CD4-positive, alpha-beta T cell treated with Interleukin-6 at 100 ng/mL for 8 hours (primary cell): ENCODE measurements around the gene CFAP43.
"Not testable (repeated sequence)": the region's sequence is repeated elsewhere in the genome, so short reads cannot be mapped to it uniquely, and the experiment has no call there.

Source experiments
- DNase-seq: peaks from one replicate; pipeline ENCODE4 v3.0.0-alpha.2; 2020; ENCODE audit warnings: mixed read lengths, low spot score

CFAP43 gene

DNA sequence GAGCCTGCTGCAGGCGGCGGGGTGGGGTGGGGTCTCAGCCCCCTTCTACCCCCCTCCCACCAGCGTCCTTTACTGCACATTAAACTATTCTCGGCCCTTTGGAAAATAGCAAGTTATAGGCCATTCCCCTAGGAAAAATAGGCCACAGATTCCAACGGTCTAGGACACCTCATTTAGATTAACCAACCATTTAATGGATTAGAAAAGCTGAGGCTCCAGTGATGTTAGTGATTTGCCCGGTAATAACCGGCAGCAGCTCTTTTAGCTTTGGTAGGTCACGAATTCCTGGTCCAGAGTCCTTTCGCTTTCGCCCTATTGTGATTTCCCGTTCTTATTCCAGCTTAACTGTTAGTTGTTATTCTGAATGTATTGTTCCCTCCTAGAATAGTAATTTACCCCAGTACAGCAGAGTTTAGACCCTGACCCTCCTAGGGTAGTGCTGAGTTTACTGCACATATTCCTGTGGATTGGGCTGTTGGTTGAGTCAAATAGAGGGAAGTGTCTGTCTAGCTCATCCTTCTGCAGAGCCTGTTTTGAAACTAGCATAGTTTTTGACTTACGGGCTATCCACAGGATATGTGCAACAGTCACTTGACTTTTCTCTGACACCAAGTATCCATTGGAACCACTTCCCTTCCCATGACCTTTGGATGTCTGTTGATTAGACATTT, 23.3 kb upstream of the CFAP43 start:
- DNase-seq, result peak; percentile 14

DNA sequence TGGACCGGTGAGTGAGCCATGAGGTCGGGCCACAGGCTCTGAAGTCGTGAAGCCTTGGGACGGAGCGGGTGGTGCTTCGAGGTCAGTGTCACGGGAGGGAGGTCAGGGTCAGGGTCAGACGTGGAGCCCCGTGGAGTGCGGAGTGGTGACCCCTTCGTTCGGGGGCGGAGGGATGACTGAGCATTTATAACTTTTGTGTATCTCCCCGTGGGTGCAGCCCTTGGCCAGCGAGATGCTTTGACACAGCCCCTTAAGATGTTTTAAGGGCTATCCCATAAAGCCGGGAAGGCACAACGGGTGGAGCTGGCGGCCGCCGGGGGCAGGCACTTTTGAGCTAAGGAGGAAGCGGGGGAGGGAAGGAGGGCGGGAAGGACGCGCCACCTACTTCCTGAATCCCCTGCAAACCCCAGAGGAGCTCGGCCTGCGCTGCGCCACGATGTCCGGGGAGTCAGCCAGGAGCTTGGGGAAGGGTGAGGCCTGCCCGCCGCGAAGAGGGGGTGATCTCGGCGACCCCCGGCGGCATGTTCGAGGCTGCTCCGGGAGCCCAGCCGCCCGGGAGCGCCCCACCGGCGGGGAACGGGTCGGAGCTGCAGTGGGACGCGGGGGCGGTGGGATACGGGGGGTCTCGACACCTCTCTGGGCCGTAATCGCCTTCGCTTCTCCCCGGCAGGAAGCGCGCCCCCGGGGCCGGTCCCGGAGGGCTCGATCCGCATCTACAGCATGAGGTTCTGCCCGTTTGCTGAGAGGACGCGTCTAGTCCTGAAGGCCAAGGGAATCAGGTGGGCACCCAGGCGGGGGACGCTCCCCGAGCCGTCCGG, 22.5 kb upstream of the CFAP43 start, which contains the start of gene GSTO1:
TSS of gene GSTO1 (plus strand) at position 400 of the 818 bp plus-strand sequence. CDS start at position 437, 37 bp downstream.
- peak; percentile 45 for DNase-seq

DNA sequence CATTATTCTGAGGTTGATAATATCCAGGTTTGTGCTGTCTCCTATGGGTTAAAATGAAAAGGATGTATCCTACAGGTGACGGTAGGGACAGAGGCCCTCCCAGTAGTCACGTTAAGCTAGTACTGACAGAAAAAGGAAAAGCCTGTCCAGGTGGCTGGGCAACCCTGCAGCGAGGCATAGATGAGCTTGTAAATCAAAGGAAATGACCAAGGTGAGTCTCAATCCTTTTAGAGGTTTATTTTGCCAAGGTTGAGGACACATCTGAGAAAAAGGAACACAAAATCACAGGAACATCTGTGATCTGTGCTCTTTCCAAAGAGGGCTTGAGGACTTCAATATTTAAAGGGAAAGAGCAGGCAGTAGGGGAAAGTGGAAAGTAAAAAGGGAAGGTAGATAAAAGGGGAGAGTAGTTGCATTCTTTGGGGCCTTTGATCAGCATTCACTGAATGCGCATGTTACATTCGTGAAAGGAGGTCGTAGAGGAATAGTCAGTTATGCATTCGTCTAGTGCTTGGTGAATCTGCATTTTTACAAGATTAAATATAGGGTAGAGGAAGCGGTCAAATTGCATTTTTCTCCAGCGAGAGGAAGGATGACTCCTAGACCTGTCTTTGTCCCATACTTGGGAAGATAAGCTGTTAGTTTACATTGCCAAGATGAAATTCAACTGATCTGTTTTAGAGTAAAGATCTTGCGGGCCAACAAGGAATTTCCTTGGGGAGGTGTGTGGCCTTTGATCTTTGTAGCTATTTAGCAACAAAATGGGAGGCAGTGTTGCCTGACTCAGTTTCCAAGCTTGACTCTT, 21.6 kb upstream of the CFAP43 start:
- DNase-seq, result no peak

DNA sequence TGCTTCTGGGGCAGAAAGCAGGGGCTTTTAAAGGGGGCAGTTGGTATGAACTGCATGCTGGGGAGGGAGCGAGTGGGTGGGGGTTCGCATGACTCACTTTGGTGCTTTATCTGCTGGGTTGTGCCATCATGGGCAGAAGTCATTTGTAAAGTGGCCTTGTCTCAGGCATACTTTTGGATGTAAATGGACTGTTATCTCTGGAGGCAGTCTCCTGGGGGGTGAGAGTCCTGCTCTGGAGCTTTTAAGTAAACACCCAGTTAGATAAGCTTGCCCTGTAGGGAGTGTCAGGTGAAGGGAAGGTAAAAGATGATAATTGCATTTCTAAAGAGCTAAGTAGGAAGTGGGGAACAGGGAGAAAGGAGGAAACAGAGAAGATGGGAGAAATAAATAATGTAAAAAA, 20.9 kb upstream of the CFAP43 start:
- DNase-seq, result no peak

DNA sequence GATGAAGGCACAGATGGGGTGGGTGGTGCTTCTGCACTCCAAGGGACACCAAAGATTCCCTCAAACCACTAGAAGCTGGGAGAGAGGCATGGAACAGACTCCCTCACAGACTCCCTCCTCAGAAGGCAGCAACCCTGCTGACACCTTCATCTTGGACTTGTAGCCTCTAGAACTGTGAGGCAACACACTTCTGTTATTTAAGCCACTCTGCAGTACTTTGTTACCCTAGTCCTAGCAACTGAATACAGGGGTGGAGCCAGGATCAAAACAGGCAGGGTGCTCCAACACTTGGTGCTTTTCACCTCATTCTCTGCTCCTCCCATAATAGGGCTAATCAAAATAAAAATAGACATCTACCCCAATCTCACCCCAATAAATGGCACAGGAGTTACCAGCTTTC, 20.2 kb upstream of the CFAP43 start:
- no peak for DNase-seq

DNA sequence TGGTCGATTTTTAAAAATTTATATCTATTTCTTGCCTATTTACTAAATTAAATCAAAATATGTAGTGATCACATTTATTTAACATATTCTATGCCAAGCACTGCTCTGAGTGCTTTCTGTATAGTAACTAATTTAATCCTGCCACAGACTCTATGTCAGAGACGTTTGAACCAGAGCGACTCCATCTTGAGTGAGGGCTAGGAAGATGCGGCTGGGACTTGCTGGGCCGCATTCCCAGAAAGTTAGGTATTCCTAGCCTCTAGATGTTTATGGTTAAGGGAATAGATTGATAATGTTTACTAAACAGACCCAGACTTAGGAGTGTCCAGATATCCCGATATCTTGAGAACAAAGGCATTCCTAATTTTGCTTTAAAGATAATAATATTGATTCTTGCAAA, 19.3 kb upstream of the CFAP43 start:
- DNase-seq, result no peak

DNA sequence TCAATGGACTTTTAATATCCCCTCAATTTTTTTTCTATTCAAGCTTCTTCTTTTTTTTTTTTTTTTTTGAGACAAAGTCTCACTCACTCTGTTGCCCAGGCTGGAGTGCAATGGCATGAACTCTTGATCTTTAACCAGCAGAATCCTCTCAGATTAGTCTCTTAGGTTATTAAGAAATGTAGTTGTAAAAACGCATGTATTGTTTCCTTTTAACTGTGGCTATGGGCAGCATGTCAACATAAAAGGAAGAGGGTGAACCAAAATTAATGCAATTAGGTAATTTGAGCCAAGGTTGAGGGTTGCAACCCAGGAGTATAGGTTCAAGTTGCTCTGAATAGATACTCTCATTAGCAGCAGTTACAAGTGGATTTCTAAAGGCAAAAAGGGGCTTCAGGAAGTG, 18.2 kb upstream of the CFAP43 start:
- no peak for DNase-seq

DNA sequence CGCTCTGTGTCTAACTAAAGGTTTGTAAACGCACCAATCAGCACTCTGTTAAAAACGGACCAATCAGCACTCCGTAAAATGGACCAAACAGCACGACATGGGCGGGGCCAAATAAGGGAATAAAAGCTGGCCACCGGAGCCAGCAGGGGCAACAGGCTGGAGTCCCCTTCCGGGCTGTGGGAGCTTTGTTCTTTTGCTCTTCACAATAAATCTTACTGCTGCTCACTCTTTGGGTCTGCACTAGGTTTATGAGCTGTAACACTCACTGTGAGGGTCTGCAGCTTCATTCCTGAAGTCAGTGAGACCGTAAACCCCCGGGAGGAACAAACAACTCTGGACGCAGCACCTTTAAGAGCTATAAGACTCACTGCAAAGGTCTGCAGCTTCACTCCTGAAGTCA, 16.8 kb upstream of the CFAP43 start:
- DNase-seq, result not testable (repeated sequence)

DNA sequence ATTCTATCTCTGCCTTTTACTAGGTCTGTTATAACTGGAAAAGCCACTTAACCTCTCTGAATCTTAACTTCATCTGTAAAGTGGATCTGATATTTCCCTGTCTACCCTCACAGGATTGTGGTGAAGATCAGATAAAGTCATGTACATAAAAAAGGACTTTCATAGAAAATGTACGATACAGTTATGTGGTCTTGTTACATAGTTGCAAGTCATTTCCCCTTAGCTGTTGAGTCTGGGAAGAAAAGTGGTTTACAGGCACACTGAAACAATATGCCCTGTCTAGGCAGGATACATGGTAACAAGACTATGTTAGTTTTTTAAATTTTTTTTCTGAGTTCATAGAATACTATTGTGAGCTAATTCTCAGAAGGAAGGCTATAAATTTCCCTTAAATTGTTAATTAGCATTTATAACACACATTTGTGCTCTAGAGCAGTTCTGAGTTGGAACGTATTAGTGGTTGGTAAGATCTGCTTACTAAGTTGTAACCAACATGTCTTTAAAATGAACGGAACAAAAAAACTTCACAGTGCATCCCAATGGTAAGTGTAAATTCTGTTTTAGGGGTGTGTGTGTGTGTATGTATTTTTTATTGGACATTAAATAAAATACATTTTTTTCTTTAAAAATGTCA, 15.5 kb upstream of the CFAP43 start:
- DNase-seq, result no peak

DNA sequence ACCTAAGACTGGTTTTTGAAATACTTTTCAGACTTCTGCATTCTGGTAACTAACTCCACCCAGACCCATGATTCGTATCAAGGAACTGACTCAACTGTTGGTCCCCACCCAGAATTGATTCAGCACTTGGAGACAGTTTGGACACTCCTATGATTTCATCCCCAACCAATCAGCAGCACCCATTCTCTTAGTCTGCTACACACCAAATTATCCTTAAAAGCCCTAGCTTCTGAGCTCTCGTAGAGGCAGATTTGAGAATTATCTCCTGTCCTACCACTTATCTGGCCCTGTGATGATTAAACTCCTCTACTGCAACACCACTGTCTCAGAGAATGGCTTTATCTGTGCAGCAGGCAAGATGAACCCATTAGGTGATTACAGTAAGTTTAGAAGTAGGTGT, 14.8 kb upstream of the CFAP43 start:
- DNase-seq, result no peak

DNA sequence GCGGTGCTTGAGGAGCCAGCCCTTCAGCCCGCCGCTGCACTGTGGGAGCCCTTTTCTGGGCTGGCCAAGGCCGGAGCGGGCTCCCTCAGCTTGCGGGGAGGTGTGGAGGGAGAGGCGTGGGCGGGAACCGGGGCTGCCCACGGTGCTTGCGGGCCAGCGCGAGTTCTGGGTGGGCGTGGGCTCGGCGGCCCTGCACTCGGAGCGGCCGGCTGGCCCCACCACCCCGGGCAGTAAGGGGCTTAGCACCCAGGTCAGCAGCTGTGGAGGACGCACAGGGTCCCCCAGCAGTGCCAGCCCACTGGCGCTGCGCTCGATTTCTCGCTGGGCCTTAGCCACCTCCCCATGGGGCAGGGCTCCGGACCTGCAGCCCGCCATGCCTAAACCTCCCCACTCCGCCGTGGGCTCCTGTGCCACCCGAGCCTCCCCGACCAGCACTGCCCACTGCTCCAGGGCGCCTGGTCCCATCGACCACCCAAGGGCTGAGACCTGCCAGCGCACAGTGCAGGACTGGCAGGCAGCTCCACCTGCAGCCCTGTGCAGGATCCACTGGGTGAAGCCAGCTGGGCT, 13.0 kb upstream of the CFAP43 start:
- DNase-seq, result no peak

DNA sequence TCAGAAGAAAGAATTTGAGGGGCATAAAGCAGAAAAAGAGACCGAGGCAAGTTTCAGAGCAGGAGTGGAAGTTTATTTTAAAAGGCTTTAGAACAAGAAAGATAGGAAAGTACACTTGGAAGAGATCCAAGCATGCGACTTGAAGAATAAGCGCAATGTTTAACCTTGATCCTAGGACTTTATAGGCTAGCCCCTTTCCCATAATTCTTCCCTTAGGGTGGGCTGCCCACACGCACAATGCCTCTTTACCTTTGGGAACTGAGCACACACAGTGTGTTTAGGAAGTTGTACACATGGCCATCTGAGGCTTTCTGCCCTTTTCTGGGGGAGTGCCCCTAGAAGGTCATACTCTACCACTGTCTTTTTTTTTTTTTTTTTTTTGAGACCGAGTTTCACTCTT, 11.3 kb upstream of the CFAP43 start:
- DNase-seq, result no peak

DNA sequence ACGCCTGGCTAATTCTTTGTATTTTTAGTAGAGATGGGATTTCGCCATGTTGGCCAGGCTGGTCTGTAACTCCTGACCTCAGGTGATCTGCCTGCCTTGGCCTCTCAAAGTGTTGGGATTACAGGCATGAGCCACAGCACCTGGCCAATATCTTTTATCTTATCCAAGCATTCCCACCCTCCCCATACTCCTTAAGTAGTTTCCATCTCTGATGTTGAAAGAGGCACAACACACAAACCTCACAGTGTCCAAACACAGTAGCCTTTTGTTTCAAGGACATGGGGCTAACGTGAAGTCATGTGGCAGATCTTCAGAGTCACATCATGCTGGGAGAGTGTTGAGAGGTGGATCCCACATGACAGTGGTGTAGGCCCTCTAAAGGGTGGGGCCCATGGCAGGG, 10.8 kb upstream of the CFAP43 start:
- not testable (repeated sequence) for DNase-seq

DNA sequence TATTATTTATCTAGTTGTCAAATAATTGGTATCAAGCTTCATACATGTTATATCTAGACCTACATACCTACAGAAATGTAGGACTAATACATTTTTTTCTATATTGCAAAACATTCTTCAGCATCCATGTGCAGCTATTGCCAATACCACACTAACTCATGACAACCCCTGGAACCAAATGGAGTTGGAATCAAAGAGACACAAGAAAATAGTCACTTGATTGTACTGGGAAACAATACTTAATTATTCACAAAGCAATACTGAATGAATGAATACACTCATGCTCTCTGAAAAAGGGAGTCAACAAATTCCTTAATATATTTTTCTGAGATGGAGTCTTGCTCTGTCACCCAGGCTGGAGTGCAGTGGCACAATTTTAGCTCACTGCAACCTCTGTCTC, 10.4 kb upstream of the CFAP43 start:
- DNase-seq, result no peak

DNA sequence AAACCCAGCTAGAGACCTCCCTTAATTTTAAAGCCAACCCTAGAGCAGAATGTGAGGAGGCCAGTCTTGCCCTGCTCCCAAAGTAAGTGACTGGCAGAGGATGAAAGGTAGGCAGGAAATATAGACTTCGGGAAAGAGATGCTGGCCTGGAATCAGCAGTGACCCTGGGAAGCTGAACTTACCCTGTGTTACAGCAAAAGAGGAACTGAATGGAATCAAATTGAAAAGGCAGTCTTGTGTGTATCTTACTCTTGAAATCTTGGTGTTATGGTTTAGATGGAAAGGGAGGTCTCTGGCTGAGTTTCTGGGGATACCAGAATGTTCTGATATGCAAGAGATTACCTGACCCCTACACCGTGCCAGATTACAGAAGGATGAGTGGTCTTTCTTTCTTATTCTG, 7.9 kb upstream of the CFAP43 start:
- no peak for DNase-seq

DNA sequence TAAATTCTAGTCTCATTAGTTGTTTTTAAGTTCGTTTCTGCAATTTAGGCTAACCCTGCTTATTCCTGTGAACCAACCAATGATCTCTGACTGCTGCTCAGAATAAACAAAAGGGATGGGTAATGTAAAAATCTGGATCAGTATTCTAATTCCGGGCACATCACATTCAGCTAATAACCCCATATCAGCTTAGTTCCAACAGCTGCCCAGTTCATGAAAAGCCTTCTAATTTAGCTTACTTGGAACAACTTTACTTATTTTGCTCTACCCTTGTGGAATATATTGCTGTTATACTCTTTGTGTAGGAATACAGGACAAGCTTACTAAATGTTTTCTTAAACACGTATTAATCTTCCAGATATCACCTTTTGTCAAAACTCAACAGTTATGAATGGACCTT, 3.6 kb upstream of the CFAP43 start:
- no peak for DNase-seq

DNA sequence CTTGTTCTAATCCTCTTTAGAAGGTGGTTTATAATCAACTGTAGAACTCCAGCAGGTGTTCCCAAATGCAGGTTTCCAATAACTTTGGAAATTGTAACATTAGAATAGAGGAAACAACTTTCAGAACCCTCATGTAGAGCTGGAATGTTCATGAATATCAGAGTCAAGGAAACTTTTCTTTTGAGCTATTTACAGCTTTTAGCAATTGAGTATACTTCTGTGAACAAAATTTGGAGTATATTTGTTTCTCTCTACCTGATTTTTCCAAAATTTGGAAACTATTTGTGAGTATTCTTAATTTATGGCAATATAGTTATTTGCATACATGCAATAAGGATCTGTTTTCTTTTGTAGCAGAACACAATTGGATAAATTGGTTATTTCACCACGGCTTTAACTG, 2.8 kb upstream of the CFAP43 start:
- no peak for DNase-seq

DNA sequence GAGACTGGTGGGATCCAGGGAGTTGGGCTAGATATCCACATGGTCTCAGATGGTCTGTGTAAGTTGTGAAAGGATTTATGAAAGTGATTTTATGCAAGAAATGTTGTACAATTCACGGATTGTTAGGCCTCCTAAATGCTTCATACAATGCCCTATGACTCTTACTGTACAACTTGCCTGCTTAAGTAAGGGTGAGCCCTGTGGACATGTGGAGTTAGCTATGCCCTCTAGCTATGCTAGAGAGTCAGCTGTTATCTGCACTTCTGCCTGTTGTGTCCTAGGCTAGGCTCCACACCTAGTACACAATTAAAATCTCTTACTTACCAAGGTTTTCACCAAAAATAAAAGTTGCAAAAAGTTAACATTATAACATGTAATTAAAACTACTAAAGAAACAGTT, 1.7 kb upstream of the CFAP43 start:
- DNase-seq, result no peak

DNA sequence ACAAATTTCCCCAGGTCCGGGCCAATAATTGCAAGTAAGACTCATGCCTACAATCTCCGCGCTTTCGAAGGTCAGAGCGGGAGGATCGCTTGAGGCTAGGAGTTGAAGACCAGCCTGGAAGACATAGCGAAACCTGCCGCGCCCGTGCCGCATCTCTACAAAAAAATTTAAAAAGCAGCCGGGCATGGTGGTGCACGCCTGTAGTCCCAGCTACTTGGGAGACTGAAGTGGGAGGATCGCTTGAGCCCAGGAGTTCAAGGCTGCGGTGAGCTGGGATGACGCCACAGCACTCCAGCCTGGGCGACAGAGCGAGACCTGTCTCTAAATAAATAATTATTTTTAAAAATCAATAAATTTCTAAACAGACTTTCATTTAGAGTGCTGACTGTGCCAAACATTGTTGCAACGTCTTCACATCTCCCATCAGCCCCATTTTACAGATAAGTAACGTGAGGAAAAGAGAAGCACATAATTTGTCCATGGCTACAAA, 494 bp upstream of the CFAP43 start:
- DNase-seq, result no peak

DNA sequence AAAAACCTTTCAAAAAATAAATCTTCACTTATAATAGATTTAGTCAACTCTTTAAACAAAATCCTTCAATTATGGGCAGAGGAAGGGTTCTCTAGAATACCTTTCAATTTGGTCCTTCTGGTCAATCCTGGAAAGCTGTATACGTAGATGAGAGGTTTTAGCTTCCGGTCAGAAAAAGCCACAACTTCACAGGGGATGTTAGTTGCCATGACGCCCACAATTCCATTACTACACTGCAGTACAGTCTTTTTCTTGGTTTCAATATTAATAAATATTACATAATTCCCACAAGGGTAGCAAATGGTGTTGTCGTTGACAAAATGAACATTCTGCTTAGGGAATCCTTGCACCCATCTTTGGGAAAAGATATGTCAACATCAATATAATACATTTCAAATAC, 1.7 kb downstream of the CFAP43 start:
- no peak for DNase-seq

DNA sequence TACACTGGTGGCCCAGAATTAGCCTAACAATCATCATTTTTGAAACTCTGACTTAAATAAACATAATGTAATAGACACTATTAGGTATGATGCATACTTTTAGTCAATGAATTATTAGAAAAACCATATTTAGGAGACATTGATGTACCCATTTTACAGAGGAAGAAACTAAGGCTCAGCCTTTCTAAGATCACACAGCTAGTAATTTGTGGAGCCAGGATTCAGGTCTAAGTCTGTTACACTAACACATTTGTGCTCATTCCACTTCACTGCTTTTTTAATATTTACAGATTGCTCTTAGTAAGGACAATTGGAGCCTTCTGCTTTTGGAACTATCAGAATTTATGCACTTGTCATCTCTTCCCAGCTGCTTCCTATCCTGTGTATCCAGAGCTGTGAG, 8.9 kb downstream of the CFAP43 start:
- no peak for DNase-seq

DNA sequence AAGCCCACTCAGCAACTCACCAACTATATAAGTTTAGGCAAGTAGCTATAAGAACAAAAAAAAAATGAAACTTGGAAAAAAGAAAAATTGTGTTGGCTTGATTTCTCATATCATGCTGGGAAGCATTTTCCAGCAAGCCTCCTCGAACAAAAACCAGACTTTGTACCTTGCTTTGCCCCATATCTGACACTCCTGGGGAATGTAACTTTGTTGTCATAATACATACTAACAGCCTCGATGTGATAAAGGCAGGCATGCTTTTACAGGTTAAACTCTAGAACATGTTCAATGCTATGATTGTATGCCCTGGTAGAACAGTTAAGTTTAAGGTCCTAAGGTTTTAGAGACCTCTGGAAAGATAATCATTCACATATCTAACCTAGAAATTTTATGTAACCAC, 11.6 kb downstream of the CFAP43 start:
- no peak for DNase-seq
